Stimulated activated CD4-positive, alpha-beta T cell treated with anti-CD3 and anti-CD28 coated beads, TNF-alpha, amount 100 ng/mL, for 24 hours (primary cell): Measurements from ENCODE around the gene ADAM10.
"Not testable (repeated sequence)": the region's sequence is repeated elsewhere in the genome, so short reads cannot be mapped to it uniquely, and the experiment has no call there.

Source experiments
- DNase-seq, 3 experiments: peaks; one replicate each; pipeline ENCODE4 v3.0.0-alpha.2; 2020; ENCODE audit warnings: low read depth in 3 of 3

Gene ADAM10

GRCh38 chr15:58611731-58612676 is 137.5 kb downstream of the ADAM10 start:
- no peak for DNase-seq

DNA sequence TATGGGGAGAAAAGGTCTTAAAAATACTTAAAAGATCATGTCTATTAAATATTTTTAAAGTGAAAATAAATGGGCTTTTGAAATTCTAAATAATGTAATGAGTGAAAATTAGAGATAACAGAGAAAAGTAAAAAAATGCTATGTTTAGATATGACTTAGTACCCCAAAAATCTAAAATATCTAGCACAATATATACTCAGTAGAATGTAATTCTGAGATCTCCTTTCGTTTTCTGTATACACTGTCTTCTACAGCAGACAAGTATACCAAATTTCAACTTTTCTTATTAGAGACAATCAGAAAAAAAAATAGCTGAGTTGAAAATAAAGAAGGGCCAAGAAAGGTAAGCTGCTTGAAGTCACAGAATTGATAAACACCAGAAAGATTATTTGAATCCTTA is 140.8 kb downstream of the ADAM10 start:
- DNase-seq: no peak

DNA sequence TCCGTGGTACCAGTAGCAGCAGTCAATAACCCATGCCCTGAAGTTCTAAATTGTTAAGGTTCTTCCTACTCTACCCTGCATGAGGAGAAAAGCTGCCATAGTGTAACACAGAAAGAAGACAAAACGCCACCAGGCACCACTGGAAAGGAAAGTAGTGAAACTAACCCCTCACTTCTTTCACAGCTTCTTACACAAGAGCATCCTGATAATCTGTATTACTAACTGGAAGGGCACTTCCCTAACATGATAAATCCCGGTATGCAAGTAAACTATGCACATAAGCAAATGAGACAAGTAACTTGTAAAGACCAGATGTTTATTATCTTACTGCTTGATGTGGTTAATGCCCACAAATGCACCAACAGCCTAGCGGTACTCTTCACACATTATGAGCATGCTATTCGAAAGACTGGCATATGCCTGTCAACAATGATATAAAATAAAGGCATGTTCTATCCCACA is 141.3 kb downstream of the ADAM10 start:
- no peak for DNase-seq

GRCh38 chr15:58606577-58607080 is 142.9 kb downstream of the ADAM10 start:
- DNase-seq: no peak

DNA sequence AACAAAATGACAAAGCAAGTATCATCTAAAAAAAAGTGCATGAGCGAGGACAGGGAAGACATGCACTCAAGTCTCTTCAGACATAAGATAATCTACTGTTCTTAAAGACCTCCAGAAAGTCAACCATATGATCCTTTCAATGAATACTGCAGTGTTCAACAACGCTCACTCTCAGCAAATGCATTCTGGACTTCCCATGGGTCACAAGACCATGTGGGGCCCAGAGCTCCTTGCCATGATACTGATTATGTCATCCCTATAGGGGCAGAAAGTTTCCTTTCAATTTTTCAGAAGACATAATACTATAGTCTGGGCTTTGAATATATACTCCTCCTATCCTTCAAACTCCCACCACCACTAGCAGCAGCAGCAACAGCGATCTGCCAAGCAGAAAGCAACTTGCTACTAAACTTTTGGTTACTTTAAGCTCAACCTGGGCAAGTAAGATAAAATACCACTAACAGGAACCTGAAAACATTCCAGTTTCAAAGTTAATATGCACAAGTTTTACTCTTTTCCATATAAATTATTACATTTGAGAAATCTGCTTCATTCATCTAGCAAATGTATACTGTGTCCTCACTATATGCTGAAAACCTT is 143.5 kb downstream of the ADAM10 start:
- no peak for DNase-seq

DNA sequence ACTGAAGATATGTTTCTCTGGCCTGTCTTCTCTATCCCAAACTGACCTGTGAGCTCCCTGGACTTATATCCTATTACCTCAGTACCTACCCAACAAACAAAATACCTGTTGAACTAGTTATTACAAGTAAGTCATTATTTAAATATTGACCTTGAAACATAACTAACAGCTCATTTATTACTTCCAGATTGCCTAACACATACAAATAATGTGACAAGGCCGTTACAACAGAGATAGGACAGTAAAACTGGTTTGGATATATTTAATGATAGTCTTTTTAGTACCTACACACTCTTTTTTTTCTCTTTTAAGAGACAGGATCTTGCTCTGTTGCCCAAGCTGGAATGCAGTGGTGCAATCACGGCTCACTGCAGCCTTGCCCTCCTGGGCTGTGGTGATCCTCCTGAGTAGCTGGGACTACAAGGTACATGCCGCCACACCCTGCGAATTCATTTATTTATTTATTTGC is 145.0 kb downstream of the ADAM10 start:
- no peak for DNase-seq

- not testable (repeated sequence) for DNase-seq
These were observed 145.6 kb downstream of the ADAM10 start for GRCh38 chr15:58603927-58604326.

DNA sequence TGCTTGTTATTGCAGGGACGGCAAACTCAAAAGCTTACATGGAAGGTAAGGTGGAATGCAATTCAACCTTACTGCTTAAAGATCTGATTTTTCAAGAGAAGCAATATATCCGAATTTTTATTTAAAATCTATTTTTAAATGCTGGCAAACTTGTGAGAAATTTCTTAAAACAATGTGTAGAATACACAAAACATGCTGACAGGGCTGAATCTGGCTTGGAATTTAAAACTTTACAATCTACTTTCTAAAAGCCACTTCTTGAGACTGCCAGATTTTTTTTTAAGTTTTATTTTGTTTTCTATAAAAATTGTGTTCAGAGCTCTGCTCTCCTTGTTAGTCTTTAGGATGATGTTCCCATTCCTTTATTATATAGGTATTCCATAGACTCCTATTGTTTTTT is 146.7 kb downstream of the ADAM10 start:
- DNase-seq: no peak

- no peak for DNase-seq
These were observed 150.7 kb downstream of the ADAM10 start for GRCh38 chr15:58598829-58599210.

DNA sequence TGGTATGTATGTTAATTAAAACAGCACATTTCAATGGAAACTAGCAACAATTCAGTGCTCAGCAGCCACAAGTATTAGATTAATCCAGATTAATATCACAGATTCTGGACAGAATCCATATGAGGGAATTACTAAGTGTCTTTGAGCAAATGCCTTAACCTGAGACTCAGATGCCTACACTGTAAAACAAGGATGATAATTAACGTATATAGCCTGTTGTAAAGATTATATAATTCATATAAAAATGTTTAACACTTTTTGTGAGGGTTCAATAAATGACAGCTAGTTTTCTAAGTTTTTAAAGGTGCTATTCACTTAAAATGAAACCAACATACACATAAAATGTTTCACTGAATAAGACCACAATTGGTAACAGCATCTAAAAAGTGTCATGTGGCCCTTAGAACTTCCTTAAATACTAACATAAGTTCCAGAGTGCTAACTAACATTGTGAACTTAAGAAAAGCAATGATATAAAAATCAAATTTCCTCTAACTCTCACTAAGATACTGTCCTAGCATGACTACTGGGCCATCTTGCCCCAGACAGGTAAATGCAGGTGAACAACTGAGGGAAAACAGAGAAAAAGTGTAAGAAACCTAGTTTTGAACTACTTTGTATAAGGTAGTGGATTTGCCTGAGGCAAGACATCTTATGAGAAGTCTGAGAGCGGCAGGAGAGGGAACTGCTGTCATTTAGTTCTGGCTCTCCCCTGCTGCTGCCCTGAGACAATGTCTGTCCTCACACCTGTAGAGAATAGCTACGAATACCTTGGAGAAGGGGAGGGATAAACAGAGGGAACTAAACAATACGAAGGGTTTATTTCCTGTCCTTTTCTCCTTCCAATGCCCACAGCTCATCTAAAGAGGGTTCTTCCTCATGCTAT is 151.3 kb downstream of the ADAM10 start:
- no peak for DNase-seq

DNA sequence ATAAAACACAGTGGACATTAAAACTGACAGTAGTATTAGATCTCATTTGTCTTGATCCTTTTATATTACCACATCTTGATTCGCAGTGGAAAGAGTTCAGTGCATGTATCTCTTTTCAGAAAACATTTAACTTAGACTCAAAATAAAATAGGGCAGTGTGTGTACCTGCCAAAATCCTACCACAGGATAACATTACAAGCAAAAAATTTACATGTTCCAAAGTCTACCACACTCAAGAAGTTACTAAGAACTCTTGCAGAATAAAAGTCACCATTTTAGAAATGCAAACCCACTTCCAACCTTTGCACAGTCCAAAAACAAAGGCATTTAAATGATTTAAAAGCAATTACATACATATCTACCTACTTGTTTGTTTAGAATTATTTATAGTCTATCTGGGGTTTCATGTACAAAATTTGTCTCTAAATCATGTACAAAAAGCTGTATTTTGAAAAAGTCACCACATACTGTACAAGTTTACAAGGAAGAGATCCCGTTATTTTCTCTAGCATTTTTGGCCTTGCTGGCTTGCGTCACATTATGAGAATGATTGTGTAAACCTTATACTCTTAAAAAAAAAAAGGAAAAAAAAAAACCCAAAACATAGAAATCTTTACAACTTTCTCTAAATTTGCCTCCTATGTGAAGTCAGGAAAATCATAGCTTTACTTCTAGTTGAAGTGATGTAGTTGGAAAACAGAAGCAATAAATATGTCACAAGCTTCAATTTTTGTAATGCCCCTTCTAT is 153.8 kb downstream of the ADAM10 start:
- DNase-seq: no peak

DNA sequence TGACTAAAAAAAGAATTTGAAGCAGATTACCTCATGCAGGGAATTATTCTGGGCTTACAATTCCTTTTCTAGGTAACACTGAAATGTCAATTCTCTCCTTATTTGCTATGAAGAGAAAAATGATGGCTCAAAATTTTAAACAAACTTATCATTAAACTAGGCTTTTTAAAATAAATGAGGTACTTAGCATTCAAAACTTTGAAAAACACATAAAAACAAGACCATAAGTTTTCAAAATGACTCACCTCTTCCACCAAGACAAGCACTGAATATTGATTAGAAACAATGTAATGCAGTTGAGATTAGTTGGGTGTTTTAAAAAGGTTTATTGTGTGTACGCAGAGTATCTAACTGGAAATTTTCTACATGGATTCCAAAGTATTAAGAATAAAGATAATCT is 154.6 kb downstream of the ADAM10 start:
- DNase-seq: no peak

GRCh38 chr15:58593870-58594269 is 155.6 kb downstream of the ADAM10 start:
- no peak for DNase-seq

DNA sequence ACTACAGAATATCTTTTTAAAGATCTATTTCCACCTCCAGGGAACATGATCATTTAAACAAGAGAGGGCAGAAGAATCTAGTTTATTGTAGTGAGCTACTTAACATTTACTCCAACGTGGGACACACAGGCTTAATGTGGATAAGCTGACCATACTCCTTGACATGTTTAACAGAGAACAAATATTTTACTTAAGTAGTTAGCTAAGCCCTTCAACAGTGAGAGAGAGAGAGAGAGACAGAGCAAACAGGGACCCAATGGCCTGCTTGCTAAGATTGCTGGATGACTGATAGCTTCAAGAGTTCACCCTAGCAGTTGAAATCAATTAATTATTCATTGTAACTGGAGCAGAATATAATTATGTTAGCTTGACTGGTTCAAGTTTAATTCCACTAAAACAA is 158.6 kb downstream of the ADAM10 start:
- no peak for DNase-seq

DNA sequence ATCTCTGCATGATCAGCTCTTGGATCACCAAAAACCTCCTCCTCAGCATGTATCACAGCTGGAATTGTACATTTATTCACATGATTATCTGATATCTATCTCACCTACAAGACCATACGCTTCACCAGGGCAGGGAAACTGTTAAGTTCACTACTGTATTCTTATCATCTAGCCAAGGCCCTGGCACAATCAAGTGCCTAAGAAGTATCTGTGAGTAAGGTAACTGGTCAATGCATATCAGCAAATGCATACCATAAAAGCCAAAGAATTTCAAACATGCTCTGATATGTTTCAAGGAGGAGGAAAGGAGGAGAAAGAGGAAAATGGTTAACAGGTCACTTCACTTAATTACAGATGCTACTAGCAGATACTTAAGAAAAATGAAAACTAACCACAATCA is 159.3 kb downstream of the ADAM10 start:
- no peak for DNase-seq

DNA sequence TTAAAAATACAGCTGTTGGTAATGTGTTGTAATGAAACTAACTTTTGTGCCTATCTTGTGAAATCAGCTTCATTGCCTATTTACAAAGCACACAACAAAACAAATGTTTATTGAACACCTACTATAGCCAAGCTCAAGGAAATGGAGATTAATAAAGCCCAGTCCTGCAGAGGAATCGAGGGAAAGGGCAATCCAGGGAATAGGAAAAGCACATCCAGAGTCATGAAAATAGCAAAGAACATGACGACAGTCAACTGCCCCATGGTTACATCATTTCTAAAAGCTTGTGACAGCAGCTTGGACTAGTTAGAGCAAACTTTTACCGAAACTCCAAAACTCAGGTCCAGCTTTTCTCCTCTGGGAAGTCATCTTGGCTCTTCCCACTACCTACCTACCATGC is 160.5 kb downstream of the ADAM10 start:
- DNase-seq: no peak

GRCh38 chr15:58588096-58588495 is 161.4 kb downstream of the ADAM10 start:
- no peak for DNase-seq

GRCh38 chr15:58587486-58587885 is 162.0 kb downstream of the ADAM10 start:
- DNase-seq: no peak

- no peak for DNase-seq
These were observed 163.6 kb downstream of the ADAM10 start for GRCh38 chr15:58585693-58586443.

- DNase-seq: no peak
These were observed 164.6 kb downstream of the ADAM10 start for GRCh38 chr15:58584789-58585461.
